ENCODE data around the gene LYZL2.
"Not testable (repeated sequence)": the region's sequence is repeated elsewhere in the genome, so short reads cannot be mapped to it uniquely, and the experiment has no call there.

Gene LYZL2

GRCh38 chr10:30603589-30603988 is 26.0 kb downstream of the LYZL2 start:
- no peak for TF ChIP-seq SP1 (IDR thresholded peaks at IDR 0.05)
- TF ChIP-seq ZNF384 (IDR thresholded peaks at IDR 0.05) = no peak
- TF ChIP-seq FOXM1 (IDR thresholded peaks at IDR 0.05; ENCODE audit: borderline replicate concordance) = no peak
- no peak for TF ChIP-seq HDGF (IDR thresholded peaks at IDR 0.05; ENCODE audit: borderline replicate concordance)
- no peak for TF ChIP-seq ELF4 (IDR thresholded peaks at IDR 0.05)
- no peak for TF ChIP-seq NFRKB (IDR thresholded peaks at IDR 0.05)
- TF ChIP-seq BHLHE40 (IDR thresholded peaks at IDR 0.05; ENCODE audit: borderline replicate concordance) = no peak
- no peak for TF ChIP-seq FOXK2 (IDR thresholded peaks at IDR 0.05)
- TF ChIP-seq ARNT (IDR thresholded peaks at IDR 0.05) = no peak
- TF ChIP-seq SUZ12 (IDR thresholded peaks at IDR 0.05) = no peak
- TF ChIP-seq CTBP1 (IDR thresholded peaks at IDR 0.05; ENCODE audit: borderline replicate concordance) = no peak
- TF ChIP-seq FOXA1 (IDR thresholded peaks at IDR 0.05) = no peak
- TF ChIP-seq L3MBTL2 (conservative IDR thresholded peaks at IDR 0.05) = no peak
- no peak for TF ChIP-seq LEF1 (IDR thresholded peaks at IDR 0.05; ENCODE audit: borderline replicate concordance)
- no peak for TF ChIP-seq PKNOX1 (IDR thresholded peaks at IDR 0.05)
- TF ChIP-seq TARDBP (IDR thresholded peaks at IDR 0.05) = no peak
- no peak for DNase-seq (ENCODE audit: extremely low spot score)
- ChIA-PET POLR2A (no interaction called here), CTCF (no interaction called here)

GRCh38 chr10:30602747-30603146 is 26.8 kb downstream of the LYZL2 start:
- POLR2A ChIA-PET = no interaction called here
- CTCF ChIA-PET = interaction anchor here (1.0 kb wide), 1 partner anchor 21 kb away, joined by 3 read pairs; no protein-coding TSS in a partner anchor
- no peak for TF ChIP-seq ELF4 (IDR thresholded peaks at IDR 0.05)
- no peak for TF ChIP-seq ARNT (IDR thresholded peaks at IDR 0.05)
- TF ChIP-seq PKNOX1 (IDR thresholded peaks at IDR 0.05) = no peak
- no peak for TF ChIP-seq FOXK2 (IDR thresholded peaks at IDR 0.05)
- TF ChIP-seq HDGF (IDR thresholded peaks at IDR 0.05; ENCODE audit: borderline replicate concordance) = no peak
- no peak for TF ChIP-seq ZNF384 (IDR thresholded peaks at IDR 0.05)
- TF ChIP-seq L3MBTL2 (conservative IDR thresholded peaks at IDR 0.05) = no peak
- TF ChIP-seq SUZ12 (IDR thresholded peaks at IDR 0.05) = no peak
- no peak for TF ChIP-seq FOXM1 (IDR thresholded peaks at IDR 0.05; ENCODE audit: borderline replicate concordance)
- TF ChIP-seq SP1 (IDR thresholded peaks at IDR 0.05) = no peak
- no peak for TF ChIP-seq FOXA1 (IDR thresholded peaks at IDR 0.05)
- TF ChIP-seq TARDBP (IDR thresholded peaks at IDR 0.05) = no peak
- DNase-seq (ENCODE audit: extremely low spot score) = no peak

GRCh38 chr10:30600005-30600404 is 29.5 kb downstream of the LYZL2 start:
- CTCF ChIA-PET = interaction anchor here (0.6 to 2.3 kb wide), 2 partner anchors 9 to 198 kb away, joined by 3 to 9 read pairs; no protein-coding TSS in a partner anchor

GRCh38 chr10:30598105-30598776 is 31.3 kb downstream of the LYZL2 start:
- POLR2A ChIA-PET = no interaction called here
- CTCF ChIA-PET = no interaction called here
- no peak for TF ChIP-seq HDGF (IDR thresholded peaks at IDR 0.05; ENCODE audit: borderline replicate concordance)
- no peak for TF ChIP-seq BHLHE40 (IDR thresholded peaks at IDR 0.05; ENCODE audit: borderline replicate concordance)
- no peak for TF ChIP-seq FOXK2 (IDR thresholded peaks at IDR 0.05)
- no peak for TF ChIP-seq FOXM1 (IDR thresholded peaks at IDR 0.05; ENCODE audit: borderline replicate concordance)
- TF ChIP-seq CTBP1 (IDR thresholded peaks at IDR 0.05; ENCODE audit: borderline replicate concordance) = no peak
- TF ChIP-seq LEF1 (IDR thresholded peaks at IDR 0.05; ENCODE audit: borderline replicate concordance) = no peak
- no peak for TF ChIP-seq ARNT (IDR thresholded peaks at IDR 0.05)
- TF ChIP-seq FOXA1 (IDR thresholded peaks at IDR 0.05) = no peak
- TF ChIP-seq SUZ12 (IDR thresholded peaks at IDR 0.05) = no peak
- TF ChIP-seq SP1 (IDR thresholded peaks at IDR 0.05) = no peak
- TF ChIP-seq ZNF384 (IDR thresholded peaks at IDR 0.05) = no peak
- no peak for TF ChIP-seq PKNOX1 (IDR thresholded peaks at IDR 0.05)
- no peak for TF ChIP-seq L3MBTL2 (conservative IDR thresholded peaks at IDR 0.05)
- no peak for TF ChIP-seq NFRKB (IDR thresholded peaks at IDR 0.05)
- TF ChIP-seq ELF4 (IDR thresholded peaks at IDR 0.05) = no peak
- no peak for TF ChIP-seq TARDBP (IDR thresholded peaks at IDR 0.05)
- DNase-seq (ENCODE audit: extremely low spot score) = no peak

More at GRCh38 chr10:30600005-30600404, 29.5 kb downstream of the LYZL2 start:
- TF ChIP-seq HDGF (IDR thresholded peaks at IDR 0.05; ENCODE audit: borderline replicate concordance) (no peak), FOXK2 (IDR thresholded peaks at IDR 0.05) (no peak), FOXM1 (IDR thresholded peaks at IDR 0.05; ENCODE audit: borderline replicate concordance) (no peak), LEF1 (IDR thresholded peaks at IDR 0.05; ENCODE audit: borderline replicate concordance) (no peak), FOXA1 (IDR thresholded peaks at IDR 0.05) (no peak), ARNT (IDR thresholded peaks at IDR 0.05) (no peak), ELF4 (IDR thresholded peaks at IDR 0.05) (no peak), BHLHE40 (IDR thresholded peaks at IDR 0.05; ENCODE audit: borderline replicate concordance) (no peak), CTBP1 (IDR thresholded peaks at IDR 0.05; ENCODE audit: borderline replicate concordance) (no peak), L3MBTL2 (conservative IDR thresholded peaks at IDR 0.05) (no peak), SP1 (IDR thresholded peaks at IDR 0.05) (no peak), TARDBP (IDR thresholded peaks at IDR 0.05) (no peak), SUZ12 (IDR thresholded peaks at IDR 0.05) (no peak)
- DNase-seq (ENCODE audit: extremely low spot score) = no peak
- POLR2A ChIA-PET = no interaction called here

DNA sequence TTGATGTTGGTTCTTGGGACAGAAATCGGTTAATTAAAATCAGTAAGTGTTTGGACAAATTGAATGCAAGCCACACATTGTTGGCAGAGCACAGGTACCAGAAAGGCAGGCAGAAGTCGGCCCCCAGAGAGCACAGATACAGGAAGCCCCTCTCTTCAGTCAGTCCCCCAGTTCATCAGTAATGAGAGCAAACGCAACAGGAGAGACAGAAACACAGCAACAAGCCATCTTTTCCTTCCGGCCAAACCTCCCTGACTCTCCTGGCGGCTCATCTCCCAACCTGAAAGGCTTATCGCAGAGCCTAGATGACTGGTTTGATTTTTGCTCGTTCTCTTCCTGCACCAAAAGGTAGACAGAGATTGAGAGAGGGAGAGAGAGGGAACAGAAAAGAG is 32.1 kb downstream of the LYZL2 start:
- POLR2A ChIA-PET; DNase-seq (ENCODE audit: extremely low spot score); CTCF ChIA-PET: not testable (repeated sequence)

DNA sequence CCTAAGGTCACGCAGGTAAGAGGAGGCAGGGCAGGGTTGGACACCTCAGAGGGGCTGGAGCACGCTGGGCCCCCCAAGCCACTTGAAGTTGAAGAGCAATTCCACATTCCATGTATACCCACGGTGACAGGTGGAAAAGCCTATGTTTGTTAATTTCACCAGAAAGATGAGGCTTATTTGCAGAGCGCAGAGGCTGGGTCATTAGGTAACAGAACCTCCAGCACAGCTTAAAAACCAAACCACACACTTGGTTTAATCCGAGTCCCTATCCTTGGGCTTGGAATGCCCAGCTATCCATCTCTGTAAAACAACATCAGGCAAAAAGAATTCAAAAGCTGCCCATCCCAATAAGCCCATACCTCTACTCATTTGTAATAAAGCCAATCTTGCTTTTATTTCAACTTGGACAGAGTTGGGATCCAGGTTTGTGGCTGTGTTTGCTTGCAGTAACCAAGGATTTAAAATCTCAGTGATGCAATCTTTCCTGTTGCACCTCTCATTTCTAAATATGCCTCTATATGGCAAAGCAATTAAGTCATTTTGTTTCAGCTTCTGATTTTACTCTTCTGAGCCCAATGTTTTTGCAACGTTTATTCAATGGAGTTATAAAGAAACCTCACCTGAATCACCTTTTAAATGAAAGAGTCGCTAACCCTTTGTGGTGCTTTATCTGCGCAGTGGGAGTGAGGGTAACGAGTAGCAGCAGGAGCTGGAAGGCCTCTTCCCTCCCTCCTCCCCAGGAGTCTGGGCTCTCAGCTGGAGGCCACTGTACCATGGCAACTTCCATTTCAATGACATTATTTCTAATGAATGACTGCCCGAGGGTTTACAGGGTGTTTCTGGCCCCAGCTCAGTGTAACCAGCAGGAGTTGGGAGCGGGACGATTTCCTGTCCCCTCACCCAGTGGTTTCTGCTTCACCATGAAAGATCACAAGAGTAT is 32.8 kb downstream of the LYZL2 start:
- CTCF ChIA-PET = interaction anchor here (0.7 kb wide), 1 partner anchor 43 kb away, joined by 3 read pairs; no protein-coding TSS in a partner anchor
- POLR2A ChIA-PET; DNase-seq (ENCODE audit: extremely low spot score): not testable (repeated sequence)

Data from HEK293T (cell line).